GM10847 (cell line): ENCODE data around the gene MT1M.
A peak's percentile ranks its signal among the peaks of the same experiment; 100 is the strongest.

Experiments
- POLR2A ChIP-seq: IDR thresholded peaks from 2 replicates; pipeline ENCODE4 v1.6.1; 2011; ENCODE audit not compliant: insufficient read length; ENCODE audit errors: extremely low read depth

The MT1M gene

GRCh38 chr16:56606476-56607108 lies 25.9 kb upstream of the MT1M start:
- no peak for TF ChIP-seq POLR2A

- no peak for TF ChIP-seq POLR2A
Observed at GRCh38 chr16:56607109-56607618, 25.3 kb upstream of the MT1M start.

- no peak for TF ChIP-seq POLR2A
Observed at GRCh38 chr16:56607675-56608042, 24.8 kb upstream of the MT1M start.

GRCh38 chr16:56608043-56608875 lies 24.2 kb upstream of the MT1M start, which contains the start of gene MT2A:
TSS of gene MT2A (plus strand) at chr16:56608584. CDS start at chr16:56608656, 72 bp downstream.
- TF ChIP-seq POLR2A: peak; percentile 53

- TF ChIP-seq POLR2A: no peak
Observed at GRCh38 chr16:56608876-56609462, 23.5 kb upstream of the MT1M start.

- no peak for TF ChIP-seq POLR2A
Observed at GRCh38 chr16:56609463-56609921, 23.0 kb upstream of the MT1M start.

- TF ChIP-seq POLR2A: no peak
Observed at GRCh38 chr16:56610017-56610608, 22.3 kb upstream of the MT1M start.

GRCh38 chr16:56610609-56611111 lies 21.8 kb upstream of the MT1M start:
- no peak for TF ChIP-seq POLR2A

- no peak for TF ChIP-seq POLR2A
Observed at GRCh38 chr16:56611281-56611833, 21.1 kb upstream of the MT1M start.

GRCh38 chr16:56613706-56614105 lies 18.8 kb upstream of the MT1M start:
- no peak for TF ChIP-seq POLR2A

GRCh38 chr16:56614549-56614991 lies 17.9 kb upstream of the MT1M start:
- no peak for TF ChIP-seq POLR2A

GRCh38 chr16:56615353-56615752 lies 17.1 kb upstream of the MT1M start:
- no peak for TF ChIP-seq POLR2A

- TF ChIP-seq POLR2A: no peak
Observed at GRCh38 chr16:56616608-56617211, 15.7 kb upstream of the MT1M start.

GRCh38 chr16:56617212-56618085 lies 15.0 kb upstream of the MT1M start:
- no peak for TF ChIP-seq POLR2A

- TF ChIP-seq POLR2A: no peak
Observed at GRCh38 chr16:56618138-56618537, 14.3 kb upstream of the MT1M start.
